Peyer's patch (tissue), 4 donors: ENCODE measurements around the gene UNC93A.

Experiments used
- POLR2A ChIP-seq, 2 donors: fragments of 450-650 bp; IDR thresholded peaks; one replicate each; pipeline ENCODE4 v1.5.1; 2017; ENCODE audit warnings: antibody characterized with exemption in 2 of 2, mild to moderate bottlenecking in 2 of 2, moderate library complexity in 2 of 2
- TF ChIP-seq, protein P1 (sequence below), 6 experiments: fragments of 450-650 bp in 4 of 6; fragments of 200-600 bp in 2 of 6; sonication (generic) in 1 of 6; IDR thresholded peaks; one replicate each; pipeline ENCODE4 v1.5.1; 2017 to 2019; ENCODE audit warnings: antibody characterized with exemption in 6 of 6, mild to moderate bottlenecking in 3 of 6, moderate library complexity in 1 of 6

GRCh38 chr6:167267921-167268401 lies 23.2 kb upstream of the UNC93A start:
- TF ChIP-seq, protein P1, sequence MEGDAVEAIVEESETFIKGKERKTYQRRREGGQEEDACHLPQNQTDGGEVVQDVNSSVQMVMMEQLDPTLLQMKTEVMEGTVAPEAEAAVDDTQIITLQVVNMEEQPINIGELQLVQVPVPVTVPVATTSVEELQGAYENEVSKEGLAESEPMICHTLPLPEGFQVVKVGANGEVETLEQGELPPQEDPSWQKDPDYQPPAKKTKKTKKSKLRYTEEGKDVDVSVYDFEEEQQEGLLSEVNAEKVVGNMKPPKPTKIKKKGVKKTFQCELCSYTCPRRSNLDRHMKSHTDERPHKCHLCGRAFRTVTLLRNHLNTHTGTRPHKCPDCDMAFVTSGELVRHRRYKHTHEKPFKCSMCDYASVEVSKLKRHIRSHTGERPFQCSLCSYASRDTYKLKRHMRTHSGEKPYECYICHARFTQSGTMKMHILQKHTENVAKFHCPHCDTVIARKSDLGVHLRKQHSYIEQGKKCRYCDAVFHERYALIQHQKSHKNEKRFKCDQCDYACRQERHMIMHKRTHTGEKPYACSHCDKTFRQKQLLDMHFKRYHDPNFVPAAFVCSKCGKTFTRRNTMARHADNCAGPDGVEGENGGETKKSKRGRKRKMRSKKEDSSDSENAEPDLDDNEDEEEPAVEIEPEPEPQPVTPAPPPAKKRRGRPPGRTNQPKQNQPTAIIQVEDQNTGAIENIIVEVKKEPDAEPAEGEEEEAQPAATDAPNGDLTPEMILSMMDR (IDR thresholded peaks at IDR 0.05): no peak
- no peak for TF ChIP-seq POLR2A (IDR thresholded peaks at IDR 0.05)
